DOHH2 (cell line): ENCODE measurements around the gene HTR6.

Experiments used
- H3F3A ChIP-seq: fragments of 200-600 bp; sonication (generic), shearing (Covaris generic); 2 replicates; pipeline ENCODE4 v1.6.0; 2016; ENCODE audit warnings: antibody characterized with exemption, mild to moderate bottlenecking; ENCODE audit not compliant: control insufficient read depth, insufficient read depth
- H3K27ac ChIP-seq: fragments of 200-600 bp; sonication (generic); 2 replicates; pipeline ENCODE4 v1.5.1; 2014; ENCODE audit warnings: low read depth, mild to moderate bottlenecking, low read length, moderate library complexity
- H3K27me3 ChIP-seq: fragments of 200-600 bp; sonication (generic); 2 replicates; pipeline ENCODE4 v1.6.1; 2014; ENCODE audit warnings: mild to moderate bottlenecking, low read length, mixed read lengths; ENCODE audit not compliant: control insufficient read depth
- H3K36me3 ChIP-seq: fragments of 200-600 bp; sonication (generic); 2 replicates; pipeline ENCODE4 v1.6.1; 2014; ENCODE audit warnings: mild to moderate bottlenecking, low read length, moderate library complexity, mixed read lengths; ENCODE audit not compliant: control insufficient read depth
- H3K4me1 ChIP-seq: fragments of 200-600 bp; sonication (generic); 2 replicates; pipeline ENCODE4 v1.6.1; 2014; ENCODE audit warnings: mild to moderate bottlenecking, low read length, mixed read lengths; ENCODE audit not compliant: control insufficient read depth
- H3K4me2 ChIP-seq: fragments of 200-600 bp; sonication (generic); 2 replicates; pipeline ENCODE4 v1.6.0; 2014; ENCODE audit warnings: mild to moderate bottlenecking, low read length, moderate library complexity
- H3K4me3 ChIP-seq: fragments of 200-600 bp; sonication (generic); 2 replicates; pipeline ENCODE4 v1.5.1; 2014; ENCODE audit warnings: mild to moderate bottlenecking, low read length, mixed read lengths
- H3K79me2 ChIP-seq: fragments of 200-600 bp; sonication (generic); 2 replicates; pipeline ENCODE4 v1.6.1; 2014; ENCODE audit warnings: mild to moderate bottlenecking, low read length, mixed read lengths; ENCODE audit not compliant: control insufficient read depth
- H3K9me2 ChIP-seq: fragments of 200-600 bp; sonication (generic); replicated peaks from 2 replicates; pipeline ENCODE4 v1.6.1; 2014; ENCODE audit warnings: mild to moderate bottlenecking, low read length, mixed read lengths; ENCODE audit not compliant: control insufficient read depth
- H3K9me3 ChIP-seq: fragments of 200-600 bp; sonication (generic); 2 replicates; pipeline ENCODE4 v1.6.1; 2014; ENCODE audit warnings: antibody characterized with exemption, low read length, mixed read lengths; ENCODE audit not compliant: control insufficient read depth, insufficient read depth
- H4K20me1 ChIP-seq: fragments of 200-600 bp; sonication (generic); 2 replicates; pipeline ENCODE4 v1.6.0; 2014; ENCODE audit warnings: low read depth, mild to moderate bottlenecking, antibody characterized with exemption, low read length, moderate library complexity; ENCODE audit not compliant: control insufficient read depth, insufficient read depth
- CTCF ChIP-seq: fragments of 200-600 bp; sonication (generic); IDR thresholded peaks from one replicate; pipeline ENCODE4 v1.5.1; 2014; ENCODE audit warnings: antibody characterized with exemption, mild to moderate bottlenecking, low read depth, low read length; ENCODE audit not compliant: poor library complexity, severe bottlenecking
- EZH2phosphoT487 ChIP-seq: fragments of 200-600 bp; sonication (generic); IDR thresholded peaks from 2 replicates; pipeline ENCODE4 v1.6.1; 2017; ENCODE audit warnings: borderline replicate concordance, mild to moderate bottlenecking, antibody characterized with exemption, low read length, moderate library complexity, mixed read lengths

HTR6 gene

DNA sequence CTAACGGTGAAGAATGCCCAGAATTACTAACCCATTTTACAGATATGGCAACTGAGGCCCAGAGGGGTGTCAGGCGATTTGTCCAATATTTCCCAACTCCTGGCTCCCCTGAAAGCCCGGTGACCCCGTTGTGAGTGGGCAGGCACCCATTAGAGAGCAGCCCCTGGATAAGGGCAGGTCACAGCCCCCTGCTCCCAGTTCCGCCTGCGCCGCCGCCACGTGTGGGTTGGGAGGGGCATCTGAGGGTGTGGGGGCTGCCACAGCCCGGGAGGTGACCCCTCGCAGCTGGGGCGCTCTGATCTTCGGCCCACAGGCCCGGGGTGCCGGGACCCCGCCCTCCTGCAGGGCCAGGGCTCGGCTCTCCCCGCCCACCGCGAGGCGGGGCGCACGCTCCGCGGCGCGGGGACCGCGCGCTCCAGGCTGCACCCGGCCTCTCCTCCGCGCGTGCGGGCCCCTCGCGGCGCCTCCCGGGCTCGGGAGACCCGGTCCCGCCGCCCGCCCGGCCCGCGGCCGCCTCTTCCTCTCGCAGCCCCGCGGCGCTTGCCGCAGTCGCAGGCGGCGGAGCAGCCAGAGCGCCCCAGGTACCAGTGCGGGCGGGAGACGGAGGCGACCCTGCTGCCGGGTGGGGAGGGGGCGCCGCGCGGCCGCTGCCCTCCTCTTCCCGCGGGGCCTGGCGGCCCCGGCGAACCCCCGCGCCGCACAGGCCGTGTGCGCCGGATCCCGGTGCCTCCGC lies at the start of gene HTR6:
TSS of gene HTR6 (plus strand) at position 423 of the 733 bp plus-strand sequence. CDS start 879 bp downstream, outside the sequence.
- Histone ChIP-seq H3K27ac (no peak within 1 kb of the TSS), H3K36me3 (no peaks in the 10 kb centered on the region), H3K79me2 (no peaks in the 10 kb centered on the region), H3K9me3 (no peaks in the 10 kb centered on the region), H3K27me3 (peaks cover 27% of the 10 kb centered on the region), H3K4me2 (no peak within 1 kb of the TSS), H3K4me3 (no peak within 1 kb of the TSS), H3F3A (peaks cover 4% of the 10 kb centered on the region; the same call in 1 of the 2 replicates), H3K4me1 (peaks cover under 1% of the 10 kb centered on the region; the same call in 1 of the 2 replicates), H4K20me1 (no peaks in the 10 kb centered on the region), H3K9me2 (no peaks in the 10 kb centered on the region)
- TF ChIP-seq EZH2phosphoT487 (no peak), CTCF (no peak)

- TF ChIP-seq CTCF (no peak), EZH2phosphoT487 (no peak)
- H3K4me3 ChIP-seq = no peak overlapping the region
- peaks cover 50% of the 10 kb centered on the region for H3K36me3 ChIP-seq
- H3K4me1 ChIP-seq = no peaks in the 10 kb centered on the region
- H3K9me3 ChIP-seq = no peaks in the 10 kb centered on the region
- H3K27ac ChIP-seq = no peak overlapping the region
- H4K20me1 ChIP-seq = peaks cover 20% of the 10 kb centered on the region; the same call in 1 of the 2 replicates
- peaks cover 84% of the 10 kb centered on the region for H3K79me2 ChIP-seq
- no peak overlapping the region for H3K4me2 ChIP-seq
- H3K9me2 ChIP-seq = no peaks in the 10 kb centered on the region
- H3F3A ChIP-seq = no peaks in the 10 kb centered on the region
- H3K27me3 ChIP-seq = no peaks in the 10 kb centered on the region
Observed at GRCh38 chr1:19615438-19615837, 49.2 kb upstream of the HTR6 start.

GRCh38 chr1:19616489-19616888 lies 48.2 kb upstream of the HTR6 start:
- Histone ChIP-seq H3K27ac (no peak overlapping the region), H3K4me3 (no peak overlapping the region), H3K4me2 (no peak overlapping the region), H3K27me3 (no peaks in the 10 kb centered on the region), H3K36me3 (peaks cover 54% of the 10 kb centered on the region), H4K20me1 (peaks cover 23% of the 10 kb centered on the region; the same call in 1 of the 2 replicates), H3K79me2 (peaks cover 85% of the 10 kb centered on the region), H3K4me1 (no peaks in the 10 kb centered on the region), H3K9me2 (no peaks in the 10 kb centered on the region), H3F3A (no peaks in the 10 kb centered on the region), H3K9me3 (no peaks in the 10 kb centered on the region)
- TF ChIP-seq EZH2phosphoT487 = no peak
- no peak for TF ChIP-seq CTCF
